ENCODE measurements around the gene OGFOD1.

The OGFOD1 gene

GRCh38 chr16:56506941-56507340, 55.6 kb downstream of the OGFOD1 start:
- Histone ChIP-seq H4K20me1 (ENCODE audit: insufficient read depth, low read length, poor library complexity, severe bottlenecking) (no peaks in the 10 kb centered on the region), H3K9me2 (replicated peaks; ENCODE audit: low read depth, low read length) (no peaks in the 10 kb centered on the region), H3K79me2 (ENCODE audit: insufficient read depth, low read length) (no peaks in the 10 kb centered on the region), H3K4me2 (ENCODE audit: low read depth, low read length, poor library complexity, severe bottlenecking) (no peak overlapping the region), H3K9ac (ENCODE audit: low read depth, low read length, poor library complexity, severe bottlenecking) (no peak overlapping the region), H3K4me3 (ENCODE audit: low read length, poor library complexity, severe bottlenecking) (no peak overlapping the region), H3F3A (ENCODE audit: low read depth) (no peaks in the 10 kb centered on the region), H2AFZ (ENCODE audit: low read length) (no peak overlapping the region), H3K9me3 (ENCODE audit: insufficient read depth, low read depth, low read length) (no peaks in the 10 kb centered on the region), H3K27me3 (ENCODE audit: insufficient read depth, low read length, poor library complexity, severe bottlenecking) (no peaks in the 10 kb centered on the region), H3K4me1 (ENCODE audit: insufficient read depth, low read length, poor library complexity, severe bottlenecking) (no peaks in the 10 kb centered on the region), H3K36me3 (ENCODE audit: insufficient read depth, low read length) (peaks cover 37% of the 10 kb centered on the region)
- TF ChIP-seq CTCF (conservative IDR thresholded peaks at IDR 0.05; ENCODE audit: low read length) (no peak), EZH2phosphoT487 (IDR thresholded peaks at IDR 0.05; ENCODE audit: borderline replicate concordance) (no peak)

GRCh38 chr16:56510544-56510943, 59.2 kb downstream of the OGFOD1 start:
- H3K9ac ChIP-seq (ENCODE audit: low read depth, low read length, poor library complexity, severe bottlenecking): no peak overlapping the region
- H3K27me3 ChIP-seq (ENCODE audit: insufficient read depth, low read length, poor library complexity, severe bottlenecking): no peaks in the 10 kb centered on the region
- H3K36me3 ChIP-seq (ENCODE audit: insufficient read depth, low read length): peaks cover 18% of the 10 kb centered on the region; the same call in 1 of the 2 replicates
- H4K20me1 ChIP-seq (ENCODE audit: insufficient read depth, low read length, poor library complexity, severe bottlenecking): no peaks in the 10 kb centered on the region
- TF ChIP-seq CTCF (conservative IDR thresholded peaks at IDR 0.05; ENCODE audit: low read length) (no peak), EZH2phosphoT487 (IDR thresholded peaks at IDR 0.05; ENCODE audit: borderline replicate concordance) (no peak)
- H3K9me3 ChIP-seq (ENCODE audit: insufficient read depth, low read depth, low read length): no peaks in the 10 kb centered on the region
- H3K9me2 ChIP-seq (replicated peaks; ENCODE audit: low read depth, low read length): no peaks in the 10 kb centered on the region
- no peak overlapping the region for H3K4me2 ChIP-seq (ENCODE audit: low read depth, low read length, poor library complexity, severe bottlenecking)
- H3F3A ChIP-seq (ENCODE audit: low read depth): no peaks in the 10 kb centered on the region
- peaks cover 6% of the 10 kb centered on the region for H3K4me1 ChIP-seq (ENCODE audit: insufficient read depth, low read length, poor library complexity, severe bottlenecking)
- no peak overlapping the region for H3K4me3 ChIP-seq (ENCODE audit: low read length, poor library complexity, severe bottlenecking)
- H2AFZ ChIP-seq (ENCODE audit: low read length): no peak overlapping the region
- H3K79me2 ChIP-seq (ENCODE audit: insufficient read depth, low read length): no peaks in the 10 kb centered on the region; the same call in 1 of the 2 replicates

GRCh38 chr16:56512025-56512424, 60.7 kb downstream of the OGFOD1 start:
- no peaks in the 10 kb centered on the region for H3K9me2 ChIP-seq (replicated peaks; ENCODE audit: low read depth, low read length)
- no peak overlapping the region for H3K4me2 ChIP-seq (ENCODE audit: low read depth, low read length, poor library complexity, severe bottlenecking)
- H3K4me1 ChIP-seq (ENCODE audit: insufficient read depth, low read length, poor library complexity, severe bottlenecking): peaks cover 9% of the 10 kb centered on the region
- no peaks in the 10 kb centered on the region for H3K27me3 ChIP-seq (ENCODE audit: insufficient read depth, low read length, poor library complexity, severe bottlenecking)
- TF ChIP-seq CTCF (conservative IDR thresholded peaks at IDR 0.05; ENCODE audit: low read length) (no peak), EZH2phosphoT487 (IDR thresholded peaks at IDR 0.05; ENCODE audit: borderline replicate concordance) (no peak)
- H3K4me3 ChIP-seq (ENCODE audit: low read length, poor library complexity, severe bottlenecking): no peak overlapping the region
- H3K9me3 ChIP-seq (ENCODE audit: insufficient read depth, low read depth, low read length): no peaks in the 10 kb centered on the region
- no peaks in the 10 kb centered on the region for H4K20me1 ChIP-seq (ENCODE audit: insufficient read depth, low read length, poor library complexity, severe bottlenecking)
- peaks cover 12% of the 10 kb centered on the region; the same call in 1 of the 2 replicates for H3K36me3 ChIP-seq (ENCODE audit: insufficient read depth, low read length)
- H2AFZ ChIP-seq (ENCODE audit: low read length): no peak overlapping the region
- no peaks in the 10 kb centered on the region for H3F3A ChIP-seq (ENCODE audit: low read depth)
- H3K79me2 ChIP-seq (ENCODE audit: insufficient read depth, low read length): no peaks in the 10 kb centered on the region; the same call in 1 of the 2 replicates
- H3K9ac ChIP-seq (ENCODE audit: low read depth, low read length, poor library complexity, severe bottlenecking): no peak overlapping the region

Data from Loucy (cell line).